Activated CD4-positive, alpha-beta memory T cell treated with anti-CD3 and anti-CD28 coated beads, Interleukin-2, amount 10 ng/mL, durations not matched to agents 7 days and 5 days (primary cell): ENCODE data around the gene TLCD3B. TPM values are rescaled to one million over a fixed set of nuclear protein-coding genes. Genes with fewer than 3 reads are reported as not detected.

Source experiments
- CTCF ChIA-PET: fragments of 350-600 bp; sonication (Branson Sonifier 250); formaldehyde crosslinking; loops from one replicate; lab custom pipeline; 2021; ENCODE audit warnings: antibody characterized with exemption, inconsistent platforms; lab: Charles Lee
- POLR2A ChIA-PET: fragments of 350-600 bp; sonication (Branson Sonifier 250); formaldehyde crosslinking; loops from one replicate; lab custom pipeline; 2021; ENCODE audit warnings: antibody characterized with exemption; lab: Charles Lee
- DNase-seq: peaks from one replicate; pipeline ENCODE4 v3.0.0-alpha.2; 2020
- H3K27ac Mint-ChIP-seq: one replicate; pipeline ENCODE4 v1.8.0; 2021; ENCODE audit warnings: mild to moderate bottlenecking, mixed read lengths
- H3K27me3 Mint-ChIP-seq: one replicate; pipeline ENCODE4 v1.8.0; 2021; ENCODE audit warnings: mixed read lengths
- H3K36me3 Mint-ChIP-seq: one replicate; pipeline ENCODE4 v1.8.0; 2021; ENCODE audit warnings: low read depth, mixed read lengths
- H3K4me1 Mint-ChIP-seq: one replicate; pipeline ENCODE4 v1.8.0; 2021; ENCODE audit warnings: mixed read lengths
- H3K4me3 Mint-ChIP-seq: one replicate; pipeline ENCODE4 v1.8.0; 2021; ENCODE audit warnings: mild to moderate bottlenecking, mixed read lengths
- H3K9me3 Mint-ChIP-seq: one replicate; pipeline ENCODE4 v1.8.0; 2021; ENCODE audit warnings: mixed read lengths
- total RNA-seq, 2 experiments: library from RNA; stranded (reverse); gene quantifications; one replicate each; pipeline ENCODE4 v1.2.3, GENCODE V29; 2021

The TLCD3B gene
- total RNA-seq, 2 experiments from 2014 or later: 6.0 to 6.9 TPM

DNA sequence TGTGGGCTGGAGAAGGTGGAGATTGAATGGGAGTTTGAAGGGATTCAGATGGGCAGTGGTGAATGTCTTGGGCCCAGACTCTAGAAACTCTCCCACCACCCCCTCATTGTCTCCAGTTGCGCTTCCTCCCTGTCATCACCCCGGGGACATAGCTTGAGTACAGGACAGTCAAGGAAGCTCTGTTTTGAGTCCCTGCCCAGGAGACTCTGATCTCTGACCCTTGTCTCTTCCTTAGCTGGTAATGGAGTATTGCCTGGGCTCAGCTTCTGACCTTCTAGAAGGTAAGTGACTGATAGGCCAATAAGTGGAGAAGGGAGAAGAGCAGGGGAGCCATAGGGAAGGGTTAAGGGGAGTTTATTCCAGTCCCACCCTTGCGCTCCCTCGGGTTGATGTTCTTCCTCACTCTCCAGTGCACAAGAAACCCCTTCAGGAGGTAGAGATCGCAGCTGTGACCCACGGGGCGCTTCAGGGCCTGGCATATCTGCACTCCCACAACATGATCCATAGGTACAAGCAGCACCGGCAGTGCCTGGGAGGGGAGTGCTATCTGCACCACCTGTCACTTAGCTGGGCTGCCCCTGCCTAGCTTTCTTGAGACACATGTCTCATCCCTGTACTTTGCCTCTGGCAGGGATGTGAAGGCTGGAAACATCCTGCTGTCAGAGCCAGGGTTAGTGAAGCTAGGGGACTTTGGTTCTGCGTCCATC lies 52.4 kb downstream of the TLCD3B start:
- Mint-ChIP-seq H3K4me3 (no peak overlapping the region), H3K27ac (no peak overlapping the region), H3K36me3 (peaks cover 48% of the 10 kb centered on the region), H3K9me3 (no peaks in the 10 kb centered on the region), H3K4me1 (peaks cover 29% of the 10 kb centered on the region), H3K27me3 (no peaks in the 10 kb centered on the region)
- ChIA-PET CTCF (interaction anchor here (0.5 kb wide), 1 partner anchor 34 kb away, joined by 4 read pairs; no protein-coding TSS in a partner anchor), POLR2A (interaction anchor here (8.8 kb wide), 1 partner anchor 16 kb away, joined by 99 read pairs; the partner anchor contains the start of genes HIRIP3 and INO80E)
- no peak for DNase-seq

DNA sequence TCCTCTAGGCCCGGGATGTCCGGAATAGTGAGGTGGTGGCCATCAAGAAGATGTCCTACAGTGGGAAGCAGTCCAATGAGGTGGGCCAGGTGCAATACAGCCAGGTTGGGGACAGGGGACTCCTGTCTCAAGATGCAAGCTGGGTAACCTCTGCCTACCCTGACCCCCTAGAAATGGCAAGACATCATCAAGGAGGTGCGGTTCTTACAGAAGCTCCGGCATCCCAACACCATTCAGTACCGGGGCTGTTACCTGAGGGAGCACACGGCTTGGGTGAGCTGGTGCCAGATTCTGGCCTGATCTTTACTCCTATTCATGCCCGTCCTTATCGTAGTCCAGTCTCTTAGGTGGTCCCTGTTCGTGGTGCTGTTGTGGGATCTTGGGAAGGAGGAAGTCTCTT lies 53.0 kb downstream of the TLCD3B start:
- no peak overlapping the region for H3K27ac Mint-ChIP-seq
- H3K4me1 Mint-ChIP-seq: peaks cover 33% of the 10 kb centered on the region
- DNase-seq: no peak
- peaks cover 47% of the 10 kb centered on the region for H3K36me3 Mint-ChIP-seq
- ChIA-PET CTCF (no interaction called here), POLR2A (interaction anchor here (0.9 to 8.8 kb wide), 2 partner anchors 17 to 52 kb away, joined by 3 to 99 read pairs; partner anchors contain the start of genes HIRIP3 and INO80E)
- H3K27me3 Mint-ChIP-seq: no peaks in the 10 kb centered on the region
- no peaks in the 10 kb centered on the region for H3K9me3 Mint-ChIP-seq
- H3K4me3 Mint-ChIP-seq: no peak overlapping the region

DNA sequence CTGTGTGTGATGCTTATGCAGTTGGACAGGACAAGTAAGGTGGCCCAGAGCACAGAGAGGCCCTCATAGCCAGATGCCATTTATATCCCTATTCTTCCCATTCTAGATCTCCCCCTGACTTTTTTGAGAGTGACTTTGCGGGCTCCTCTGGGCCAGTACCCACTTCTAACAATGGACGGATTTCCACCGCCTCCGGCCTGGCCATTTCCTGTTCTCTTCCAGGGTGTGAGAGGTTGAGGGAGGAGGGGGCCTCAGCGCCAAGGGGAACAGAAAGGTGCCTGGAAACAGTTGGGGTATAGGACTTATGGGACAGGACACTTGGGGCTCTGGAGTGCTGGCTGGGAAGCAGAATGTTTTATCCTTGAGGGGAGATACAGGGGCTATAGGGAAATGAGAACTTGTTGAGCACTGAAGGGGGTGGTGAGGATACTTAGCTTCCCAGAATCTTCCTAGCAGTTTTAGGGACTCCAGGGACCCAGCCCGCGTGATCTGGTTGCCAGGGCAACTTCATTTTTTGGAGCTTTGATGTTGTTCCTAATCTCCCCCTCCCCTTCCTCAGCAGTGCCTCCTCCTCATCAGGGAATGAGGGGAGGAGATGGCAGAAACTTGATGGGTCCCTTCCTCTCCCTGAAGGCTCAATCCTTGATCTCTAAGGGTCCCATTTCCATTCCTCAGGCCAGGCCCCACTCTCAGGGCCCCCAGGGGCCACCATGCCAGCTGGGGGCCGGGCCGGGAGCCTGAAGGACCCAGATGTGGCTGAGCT lies 53.8 kb downstream of the TLCD3B start:
- H3K36me3 Mint-ChIP-seq: peaks cover 46% of the 10 kb centered on the region
- no peak for DNase-seq
- H3K9me3 Mint-ChIP-seq: no peaks in the 10 kb centered on the region
- H3K4me3 Mint-ChIP-seq: no peak overlapping the region
- ChIA-PET CTCF (no interaction called here), POLR2A (interaction anchor here (0.9 to 8.8 kb wide), 3 partner anchors 15 to 51 kb away, joined by 3 to 99 read pairs (median 78); partner anchors contain the start of genes HIRIP3, INO80E and TMEM219)
- H3K4me1 Mint-ChIP-seq: peaks cover 37% of the 10 kb centered on the region
- H3K27me3 Mint-ChIP-seq: no peaks in the 10 kb centered on the region
- H3K27ac Mint-ChIP-seq: no peak overlapping the region

DNA sequence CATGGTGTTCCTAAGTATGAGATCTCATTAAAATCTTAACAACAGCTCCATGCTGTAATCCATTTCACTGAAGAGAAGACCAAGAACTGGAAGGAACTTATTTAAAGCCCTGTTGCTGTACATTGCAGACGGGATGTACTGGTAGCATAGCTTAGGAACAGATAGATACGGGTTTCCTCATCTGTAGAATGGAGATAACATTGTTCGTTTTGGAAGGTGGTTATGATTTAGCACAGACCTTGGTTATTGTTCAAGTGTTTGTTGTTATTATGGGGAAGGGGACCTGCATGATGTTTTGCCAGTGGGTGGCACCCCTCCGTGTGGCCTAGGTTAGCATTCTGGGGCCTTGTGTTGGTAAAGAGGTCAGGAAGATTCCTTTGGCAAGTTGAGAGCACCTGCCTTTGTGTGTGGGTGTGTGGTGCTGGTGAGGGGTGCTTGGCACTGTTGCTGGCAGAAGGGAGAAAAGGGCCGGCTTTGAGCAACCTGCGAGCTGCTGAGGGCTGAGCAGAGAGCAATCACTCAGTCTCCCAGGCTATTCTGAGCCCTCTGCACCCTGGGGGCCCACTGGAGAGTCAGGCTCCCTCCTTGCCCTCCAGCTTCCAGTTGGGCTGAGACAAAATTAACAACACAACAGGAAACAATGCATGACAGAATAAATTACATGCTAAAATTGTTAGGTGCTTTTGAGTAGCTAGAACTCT lies 55.1 kb downstream of the TLCD3B start:
- Mint-ChIP-seq H3K9me3 (no peaks in the 10 kb centered on the region), H3K36me3 (peaks cover 47% of the 10 kb centered on the region), H3K27me3 (no peaks in the 10 kb centered on the region), H3K4me3 (peak overlapping the region; percentile 88), H3K4me1 (peaks cover 37% of the 10 kb centered on the region), H3K27ac (peak overlapping the region; percentile 36)
- CTCF ChIA-PET: interaction anchor here (0.9 kb wide), 1 partner anchor 57 kb away, joined by 3 read pairs; no protein-coding TSS in a partner anchor
- DNase-seq: no peak
- POLR2A ChIA-PET: interaction anchor here (1.0 to 8.8 kb wide), 5 partner anchors 13 to 168 kb away, joined by 4 to 99 read pairs (median 12); partner anchors contain the start of genes HIRIP3, INO80E, KCTD13 and TMEM219

GRCh38 chr16:29975134-29975538 lies 55.9 kb downstream of the TLCD3B start:
- POLR2A ChIA-PET: interaction anchor here (1.0 to 8.8 kb wide), 6 partner anchors 13 to 185 kb away, joined by 4 to 99 read pairs (median 12); partner anchors contain the start of genes HIRIP3, INO80E, KCTD13 and KIF22
- Mint-ChIP-seq H3K36me3 (peaks cover 42% of the 10 kb centered on the region), H3K4me1 (peaks cover 37% of the 10 kb centered on the region), H3K27ac (peak overlapping the region; percentile 71), H3K9me3 (no peaks in the 10 kb centered on the region), H3K27me3 (no peaks in the 10 kb centered on the region), H3K4me3 (peak overlapping the region; percentile 88)
- CTCF ChIA-PET: interaction anchor here (0.9 to 3.3 kb wide), 3 partner anchors 14 to 159 kb away, joined by 3 to 29 read pairs (median 5); partner anchors contain the start of genes PAGR1 and TMEM219
- no peak for DNase-seq

Other genes with a start within 250 kb of the TLCD3B start
- gene KIF22, start 240.5 kb downstream of the TLCD3B start, total RNA-seq: 100 to 1,000 TPM; 187 to 192 TPM
- gene MAZ, start 224.7 kb downstream of the TLCD3B start, total RNA-seq: 100 to 1,000 TPM; 365 to 376 TPM
- gene PRRT2, start 219.1 kb downstream of the TLCD3B start, total RNA-seq: 1 to 10 TPM in 1 of 2 experiments, under 1 TPM in 1; 0.91 to 1.0 TPM
- 10 to 100 TPM; 26.6 to 28.4 TPM for gene PAGR1, start 215.1 kb downstream of the TLCD3B start, total RNA-seq
- 100 to 1,000 TPM; 167 TPM for gene MVP, start 210.8 kb downstream of the TLCD3B start, total RNA-seq
- 10 to 100 TPM; 60.0 to 63.2 TPM for gene CDIPT, start 168.0 kb downstream of the TLCD3B start, total RNA-seq
- gene SEZ6L2, start 131.7 kb downstream of the TLCD3B start, total RNA-seq: under 1 TPM; 0.08 to 0.13 TPM
- gene ASPHD1, start 130.8 kb downstream of the TLCD3B start, total RNA-seq: under 1 TPM in 1 of 2 experiments, not detected in 1; 0.15 TPM
- 10 to 100 TPM; 34.5 to 36.0 TPM for gene KCTD13, start 105.0 kb downstream of the TLCD3B start, total RNA-seq
- gene TMEM219, start 69.2 kb downstream of the TLCD3B start, total RNA-seq: 10 to 100 TPM; 68.9 to 78.7 TPM
- 10 to 100 TPM; 44.2 TPM for gene TAOK2, start 57.4 kb downstream of the TLCD3B start, total RNA-seq
- gene HIRIP3, start 35.7 kb downstream of the TLCD3B start, total RNA-seq: 10 to 100 TPM; 38.7 to 40.3 TPM
- gene INO80E, start 35.0 kb downstream of the TLCD3B start, total RNA-seq: 100 to 1,000 TPM; 102 to 107 TPM
- gene DOC2A, start 20.2 kb downstream of the TLCD3B start, total RNA-seq: not detected
- not detected for gene C16orf92, start 8.1 kb downstream of the TLCD3B start, total RNA-seq
- gene ALDOA, start 34.5 kb upstream of the TLCD3B start, total RNA-seq: 1,000 to 10,000 TPM; 1,403 to 1,450 TPM
- gene PPP4C, start 44.7 kb upstream of the TLCD3B start, total RNA-seq: 100 to 1,000 TPM; 146 to 147 TPM
- gene TBX6, start 60.7 kb upstream of the TLCD3B start, total RNA-seq: 1 to 10 TPM; 1.9 to 2.5 TPM
- gene YPEL3, start 64.9 kb upstream of the TLCD3B start, total RNA-seq: 100 to 1,000 TPM in 1 of 2 experiments, 10 to 100 TPM in 1; 99.4 to 106 TPM
- 10 to 100 TPM; 11.5 to 12.3 TPM for gene GDPD3, start 82.3 kb upstream of the TLCD3B start, total RNA-seq
- gene MAPK3, start 91.9 kb upstream of the TLCD3B start, total RNA-seq: 100 to 1,000 TPM; 108 to 111 TPM
- gene CORO1A, start 152.3 kb upstream of the TLCD3B start, total RNA-seq: 1,000 to 10,000 TPM; 1,737 to 1,754 TPM
- gene BOLA2B, start 162.4 kb upstream of the TLCD3B start, total RNA-seq: 100 to 1,000 TPM; 145 to 146 TPM
- 100 to 1,000 TPM; 102 to 149 TPM for gene SLX1A, start 162.6 kb upstream of the TLCD3B start, total RNA-seq
- gene SULT1A3, start 168.0 kb upstream of the TLCD3B start, total RNA-seq: 10 to 100 TPM; 23.3 to 28.4 TPM
- 1 to 10 TPM; 5.1 to 9.8 TPM for gene NPIPB13, start 217.2 kb upstream of the TLCD3B start, total RNA-seq